Smooth muscle cell (in vitro differentiated cells): ENCODE results near the gene MED15. TPM values are rescaled to one million over a fixed set of nuclear protein-coding genes. Genes with fewer than 3 reads are reported as not detected.
"Not testable (repeated sequence)": the region's sequence is repeated elsewhere in the genome, so short reads cannot be mapped to it uniquely, and the experiment has no call there.

Source experiments
- DNase-seq: peaks from one replicate; lab custom pipeline; 2025; ENCODE audit not compliant: unreplicated experiment; lab: John Stamatoyannopoulos, UW
- H2AFZ ChIP-seq: fragments of 200-600 bp; sonication (generic); 2 replicates; pipeline ENCODE4 v1.6.0; 2016; ENCODE audit warnings: antibody characterized with exemption, low read depth, mild to moderate bottlenecking
- H3F3A ChIP-seq: fragments of 200-600 bp; sonication (generic); 2 replicates; pipeline ENCODE4 v1.6.0; 2017; ENCODE audit warnings: antibody characterized with exemption, low read depth
- H3K27ac ChIP-seq: fragments of 200-600 bp; sonication (generic); 2 replicates; pipeline ENCODE4 v1.5.1; 2016; ENCODE audit warnings: low read depth, mild to moderate bottlenecking
- H3K27me3 ChIP-seq: fragments of 200-600 bp; sonication (generic); 2 replicates; pipeline ENCODE4 v1.6.1; 2016; ENCODE audit warnings: low read depth, mild to moderate bottlenecking
- H3K36me3 ChIP-seq: fragments of 200-600 bp; sonication (generic); 2 replicates; pipeline ENCODE4 v1.5.1; 2016; ENCODE audit warnings: low read depth
- H3K4me1 ChIP-seq: fragments of 200-600 bp; sonication (generic); 2 replicates; pipeline ENCODE4 v1.5.1; 2016; ENCODE audit warnings: low read depth
- H3K4me2 ChIP-seq: fragments of 200-600 bp; sonication (generic); 2 replicates; pipeline ENCODE4 v1.6.0; 2016; ENCODE audit warnings: mild to moderate bottlenecking
- H3K4me3 ChIP-seq: fragments of 200-600 bp; sonication (generic); 2 replicates; pipeline ENCODE4 v1.5.1; 2016; ENCODE audit warnings: mild to moderate bottlenecking
- H3K79me2 ChIP-seq: fragments of 200-600 bp; sonication (generic); 2 replicates; pipeline ENCODE4 v1.6.0; 2016; ENCODE audit warnings: low read depth, mild to moderate bottlenecking
- H3K9ac ChIP-seq: fragments of 200-600 bp; sonication (generic); 2 replicates; pipeline ENCODE4 v1.6.0; 2016; ENCODE audit warnings: low read depth
- H3K9me3 ChIP-seq: fragments of 200-600 bp; sonication (generic); replicated peaks from 2 replicates; pipeline ENCODE4 v1.5.1; 2016; ENCODE audit warnings: low read depth
- H4K20me1 ChIP-seq: fragments of 200-600 bp; sonication (generic); 2 replicates; pipeline ENCODE4 v1.6.0; 2016; ENCODE audit warnings: low read depth
- WGBS: methylation state at CpG from one replicate; pipeline ENCODE4 v1.1.7; 2016; ENCODE audit warnings: low lambda C conversion rate; 5-methylcytosine and 5-hydroxymethylcytosine counted together
- polyA plus RNA-seq: library from polyadenylated mRNA; unstranded; fragments of >200 nt; fragmentation: Nextera tagmentation; extraction: Ambion mirVana; gene quantifications from 2 replicates; pipeline ENCODE4 v1.2.1, GENCODE V29; 2016
- total RNA-seq: library from RNA; depleted of rRNA; stranded (reverse); fragments of >200 nt; gene quantifications from 2 replicates; pipeline ENCODE4 v1.2.3, GENCODE V29; 2014
- TF ChIP-seq, protein P1 (sequence below): fragments of 200-600 bp; sonication (generic); IDR thresholded peaks from 2 replicates; pipeline ENCODE4 v1.5.1; 2017; ENCODE audit warnings: borderline replicate concordance, mild to moderate bottlenecking, antibody characterized with exemption; ENCODE audit not compliant: insufficient read depth, poor library complexity, severe bottlenecking

The MED15 gene
- total and polyA plus RNA-seq, 2 experiments from 2014 or later: 25.3 to 70.5 TPM

DNA sequence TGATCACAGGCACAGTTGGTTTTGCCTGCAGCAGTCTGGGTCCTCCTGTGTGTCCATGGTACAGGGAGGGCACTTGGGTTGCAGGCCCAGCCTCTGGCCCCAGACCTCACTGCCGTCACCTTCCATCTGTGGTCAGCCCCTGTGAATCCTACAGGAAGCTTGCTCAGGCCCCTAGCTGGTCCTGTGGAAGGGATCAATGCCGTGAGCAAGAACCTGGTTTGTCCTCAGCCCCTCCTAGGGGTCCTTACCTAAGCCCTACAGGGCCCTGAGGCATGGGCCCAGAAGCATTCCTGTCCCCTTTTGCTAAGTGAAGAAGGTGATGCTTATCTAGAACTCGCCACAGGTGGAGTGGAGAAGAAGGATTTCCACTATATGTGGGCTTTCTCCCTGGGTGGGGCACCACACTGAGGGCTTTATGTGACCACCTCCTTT lies 29.9 kb downstream of the MED15 start:
- WGBS: 91% methylated on average over 3 of the region's 3 CpGs
- no peak overlapping the region for H3K4me3 ChIP-seq
- H2AFZ ChIP-seq: no peak overlapping the region
- no peaks in the 10 kb centered on the region for H3K9me3 ChIP-seq
- no peak for DNase-seq
- H3K36me3 ChIP-seq: peaks cover 4% of the 10 kb centered on the region
- peaks cover 94% of the 10 kb centered on the region for H3K79me2 ChIP-seq
- H4K20me1 ChIP-seq: peaks cover 77% of the 10 kb centered on the region
- TF ChIP-seq, protein P1, sequence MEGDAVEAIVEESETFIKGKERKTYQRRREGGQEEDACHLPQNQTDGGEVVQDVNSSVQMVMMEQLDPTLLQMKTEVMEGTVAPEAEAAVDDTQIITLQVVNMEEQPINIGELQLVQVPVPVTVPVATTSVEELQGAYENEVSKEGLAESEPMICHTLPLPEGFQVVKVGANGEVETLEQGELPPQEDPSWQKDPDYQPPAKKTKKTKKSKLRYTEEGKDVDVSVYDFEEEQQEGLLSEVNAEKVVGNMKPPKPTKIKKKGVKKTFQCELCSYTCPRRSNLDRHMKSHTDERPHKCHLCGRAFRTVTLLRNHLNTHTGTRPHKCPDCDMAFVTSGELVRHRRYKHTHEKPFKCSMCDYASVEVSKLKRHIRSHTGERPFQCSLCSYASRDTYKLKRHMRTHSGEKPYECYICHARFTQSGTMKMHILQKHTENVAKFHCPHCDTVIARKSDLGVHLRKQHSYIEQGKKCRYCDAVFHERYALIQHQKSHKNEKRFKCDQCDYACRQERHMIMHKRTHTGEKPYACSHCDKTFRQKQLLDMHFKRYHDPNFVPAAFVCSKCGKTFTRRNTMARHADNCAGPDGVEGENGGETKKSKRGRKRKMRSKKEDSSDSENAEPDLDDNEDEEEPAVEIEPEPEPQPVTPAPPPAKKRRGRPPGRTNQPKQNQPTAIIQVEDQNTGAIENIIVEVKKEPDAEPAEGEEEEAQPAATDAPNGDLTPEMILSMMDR: no peak
- H3K27me3 ChIP-seq: no peaks in the 10 kb centered on the region
- H3K27ac ChIP-seq: no peak overlapping the region
- no peak overlapping the region for H3K4me2 ChIP-seq
- peaks cover 10% of the 10 kb centered on the region for H3K4me1 ChIP-seq
- no peak overlapping the region for H3K9ac ChIP-seq
- peaks cover 14% of the 10 kb centered on the region for H3F3A ChIP-seq

DNA sequence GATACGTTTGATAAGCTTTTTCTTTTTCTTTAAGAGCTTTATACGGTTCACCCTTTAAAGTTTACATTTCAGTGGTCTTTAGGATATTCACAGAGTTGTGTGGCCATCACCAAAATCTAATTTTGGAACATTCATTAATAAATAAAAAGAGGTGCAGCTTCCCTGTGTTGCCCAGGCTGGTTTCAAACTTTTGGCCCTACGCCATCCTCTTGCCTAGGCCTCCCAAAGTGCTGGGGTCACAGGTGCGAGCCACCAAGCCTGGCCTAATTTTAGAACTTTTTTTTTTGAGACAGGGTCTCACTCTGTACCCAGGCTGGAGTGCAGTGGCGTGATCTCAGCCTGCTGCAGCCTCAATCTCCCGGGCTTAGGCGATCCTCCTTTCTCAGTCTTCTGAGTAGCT lies 30.6 kb downstream of the MED15 start:
- H3K9ac ChIP-seq: no peak overlapping the region
- 99% methylated on average over 7 of the region's 7 CpGs for WGBS
- peaks cover 71% of the 10 kb centered on the region for H4K20me1 ChIP-seq
- no peaks in the 10 kb centered on the region for H3K9me3 ChIP-seq
- H3K27ac ChIP-seq: no peak overlapping the region
- peaks cover 3% of the 10 kb centered on the region for H3K4me1 ChIP-seq
- TF ChIP-seq, protein P1: no peak
- DNase-seq: no peak
- H3K27me3 ChIP-seq: no peaks in the 10 kb centered on the region
- H3F3A ChIP-seq: peaks cover 8% of the 10 kb centered on the region
- no peak overlapping the region for H2AFZ ChIP-seq
- no peak overlapping the region for H3K4me2 ChIP-seq
- peaks cover 94% of the 10 kb centered on the region for H3K79me2 ChIP-seq
- H3K36me3 ChIP-seq: peaks cover 8% of the 10 kb centered on the region
- H3K4me3 ChIP-seq: no peak overlapping the region

DNA sequence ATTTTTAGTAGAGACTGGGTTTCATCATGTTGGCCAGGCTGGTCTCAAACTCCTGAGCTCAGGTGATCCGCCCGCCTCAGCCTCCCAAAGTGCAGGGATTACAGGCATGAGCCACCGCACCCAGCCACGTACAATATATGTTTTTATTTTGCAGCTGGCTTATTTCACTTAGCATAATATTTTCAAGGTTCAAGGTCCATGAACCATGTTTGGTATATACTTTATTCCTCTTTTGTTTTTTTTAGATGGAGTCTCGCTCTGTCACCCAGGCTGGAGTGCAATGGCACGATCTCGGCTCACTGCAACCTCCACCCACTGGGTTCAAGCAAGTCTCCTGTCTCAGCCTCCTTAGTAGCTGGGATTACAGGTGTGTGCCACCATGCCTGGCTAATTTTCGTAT lies 31.5 kb downstream of the MED15 start:
- H2AFZ ChIP-seq, H3K27me3 ChIP-seq, H3K9ac ChIP-seq, H3K4me2 ChIP-seq, H3F3A ChIP-seq, H3K4me1 ChIP-seq, DNase-seq, H3K36me3 ChIP-seq, H3K4me3 ChIP-seq, H3K27ac ChIP-seq, H3K9me3 ChIP-seq: not testable (repeated sequence)
- H3K79me2 ChIP-seq: peaks cover 93% of the 10 kb centered on the region
- over 99% methylated on average over 8 of the region's 8 CpGs for WGBS
- H4K20me1 ChIP-seq: peaks cover 65% of the 10 kb centered on the region

DNA sequence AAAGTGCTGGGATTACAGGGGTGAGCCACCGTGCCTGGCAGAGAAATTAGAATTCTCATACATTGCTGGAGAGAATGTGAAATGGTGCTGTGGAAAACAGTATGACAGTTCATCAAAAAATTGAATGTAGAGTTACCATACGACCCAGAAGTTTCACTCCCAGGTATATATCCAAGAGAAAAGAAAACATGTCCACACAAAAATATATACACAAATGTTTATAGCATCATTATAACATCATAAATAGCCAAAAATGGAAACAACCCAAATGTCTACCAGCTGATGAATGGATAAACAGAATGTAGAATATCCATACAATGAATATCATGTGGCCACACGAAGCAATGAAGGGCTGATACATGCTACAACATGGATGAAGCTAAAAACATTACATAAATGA lies 34.6 kb downstream of the MED15 start:
- peaks cover 97% of the 10 kb centered on the region for H3K79me2 ChIP-seq
- 97% methylated on average over 3 of the region's 3 CpGs for WGBS
- peaks cover 8% of the 10 kb centered on the region for H3K36me3 ChIP-seq
- peaks cover 61% of the 10 kb centered on the region for H4K20me1 ChIP-seq
- H3K9ac ChIP-seq: no peak overlapping the region
- H3K4me3 ChIP-seq: no peak overlapping the region
- no peak for DNase-seq
- peaks cover 12% of the 10 kb centered on the region for H3K4me1 ChIP-seq
- TF ChIP-seq, protein P1: no peak
- no peak overlapping the region for H2AFZ ChIP-seq
- peaks cover 20% of the 10 kb centered on the region for H3F3A ChIP-seq
- no peak overlapping the region for H3K4me2 ChIP-seq
- no peak overlapping the region for H3K27ac ChIP-seq
- no peaks in the 10 kb centered on the region for H3K9me3 ChIP-seq
- no peaks in the 10 kb centered on the region for H3K27me3 ChIP-seq
